ENCODE data around the gene THRSP.
"Not testable (repeated sequence)": the region's sequence is repeated elsewhere in the genome, so short reads cannot be mapped to it uniquely, and the experiment has no call there.

Gene THRSP

DNA sequence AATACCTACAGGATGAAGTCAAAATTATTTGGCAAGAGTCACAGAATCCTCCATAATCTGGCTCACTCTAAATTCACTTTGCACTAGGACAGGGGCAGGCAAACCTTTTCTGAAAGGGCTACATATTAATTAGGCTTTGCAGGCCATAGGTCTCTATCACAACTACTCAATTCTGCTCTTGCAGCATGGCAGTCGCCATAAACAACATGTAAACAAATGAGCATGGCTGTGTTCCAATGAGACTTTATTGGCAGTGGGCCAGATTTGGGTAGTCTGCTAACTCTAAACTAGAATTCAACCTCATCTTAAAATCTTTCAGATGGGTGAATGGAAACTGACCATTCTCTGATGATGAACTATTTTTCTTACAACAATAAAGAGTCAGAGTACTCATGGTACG is 5.8 kb downstream of the THRSP start:
- peak; percentile 41 for DNase-seq

DNA sequence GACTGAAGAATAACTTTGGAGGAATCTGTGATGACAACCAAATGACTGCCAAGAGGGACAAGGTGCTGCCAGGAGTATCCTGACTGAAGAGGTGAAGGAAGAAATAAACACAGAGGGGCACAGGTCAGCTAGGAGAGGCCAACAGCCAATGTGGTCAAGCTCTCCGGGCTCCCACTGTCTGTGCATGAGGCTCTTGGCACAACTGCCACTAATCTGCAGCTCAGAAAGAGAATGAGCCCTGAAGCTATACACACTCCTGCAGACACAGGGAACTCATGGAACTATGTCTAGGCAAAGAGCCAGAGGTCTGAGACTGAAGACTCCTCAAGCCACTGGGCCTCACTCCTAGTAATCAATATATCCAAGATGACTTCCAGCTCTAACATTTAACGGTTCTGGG is 7.0 kb downstream of the THRSP start:
- no peak for DNase-seq

DNA sequence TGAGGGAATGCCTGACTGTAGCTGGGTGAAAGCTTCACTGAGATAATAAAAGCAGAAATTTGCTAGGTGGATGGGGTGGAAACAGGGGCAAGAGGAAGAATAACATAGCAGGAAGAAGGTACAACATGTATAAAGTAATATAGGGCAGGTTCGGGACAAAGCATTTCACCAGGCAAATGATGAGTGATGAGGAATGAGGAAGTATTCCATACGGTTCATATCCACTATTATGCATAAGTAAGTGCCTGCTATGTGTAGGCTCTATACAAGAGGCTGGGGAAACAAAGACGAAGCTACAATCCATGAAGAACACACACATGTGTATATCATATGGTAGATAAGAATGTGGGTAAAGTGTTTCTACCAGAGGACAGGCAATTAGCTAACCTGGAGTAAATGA is 8.1 kb downstream of the THRSP start:
- DNase-seq: no peak

DNA sequence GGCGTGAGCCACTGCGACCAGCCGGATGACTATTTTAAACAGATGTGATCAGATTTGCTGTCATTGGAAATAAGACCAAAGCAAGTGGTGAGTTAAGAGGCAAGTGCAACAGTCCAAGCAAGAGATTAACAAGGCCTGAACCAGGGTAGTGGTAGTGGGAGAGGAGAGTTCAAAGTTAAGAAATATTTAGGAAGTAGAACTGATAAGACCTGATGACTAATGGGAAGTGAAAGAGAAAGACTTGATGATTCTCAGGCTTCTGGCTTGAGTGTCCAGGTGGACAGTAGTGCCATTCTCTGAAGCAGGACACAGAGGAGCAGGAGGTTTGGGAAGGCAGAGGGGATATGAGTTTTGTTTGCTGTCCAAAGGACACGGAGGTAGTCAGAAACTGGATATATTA is 8.8 kb downstream of the THRSP start:
- DNase-seq: no peak

DNA sequence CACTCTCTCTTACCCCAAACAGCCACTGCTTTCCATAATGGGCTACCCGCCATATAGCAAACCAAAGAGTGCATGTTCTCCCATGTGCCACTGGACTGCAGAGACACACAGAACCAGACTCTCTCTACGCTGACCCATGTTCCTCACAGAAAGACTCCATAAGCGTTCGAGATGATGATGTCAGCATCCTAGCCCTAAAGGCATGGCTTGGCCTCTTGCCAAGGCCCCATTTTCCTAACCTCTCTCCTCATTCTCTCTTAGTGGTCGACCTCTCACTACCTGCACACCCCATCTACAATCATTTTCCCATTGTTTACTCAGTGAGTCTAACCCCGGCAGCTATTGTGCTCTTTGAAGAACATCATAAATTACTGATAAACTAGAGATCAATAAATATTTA is 11.1 kb downstream of the THRSP start:
- DNase-seq: no peak

DNA sequence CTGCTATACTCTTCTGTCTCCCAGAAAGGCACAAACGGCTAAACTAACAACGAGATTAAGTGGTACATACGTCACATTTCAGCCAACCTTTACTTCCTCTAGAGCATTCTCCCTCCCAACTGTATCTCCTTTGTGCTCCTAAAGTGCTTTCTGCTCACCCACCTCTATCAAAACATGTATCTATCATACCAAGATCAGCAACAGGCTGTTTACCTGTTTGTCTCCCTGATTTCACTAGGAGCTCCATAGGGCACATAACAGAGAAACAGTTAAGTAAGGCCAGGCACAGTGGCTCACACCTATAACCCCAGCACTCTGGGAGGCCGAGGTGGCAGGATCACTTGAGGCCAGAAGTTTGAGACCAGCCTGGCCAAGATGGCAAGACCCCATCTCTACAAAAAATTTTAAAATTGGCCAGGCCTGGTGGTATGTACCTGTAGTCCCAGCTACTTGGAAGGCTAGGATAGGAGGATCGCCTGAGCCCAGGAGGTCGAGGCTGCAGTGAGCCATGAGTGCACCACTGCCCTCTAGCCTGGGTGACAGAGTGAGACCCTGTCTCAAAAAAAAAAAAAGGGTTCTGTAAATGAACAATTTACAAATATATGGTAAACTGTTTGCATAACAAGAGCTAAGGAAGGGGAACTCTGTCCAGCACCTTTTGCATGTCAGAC is 13.2 kb downstream of the THRSP start:
- peak; percentile 30 for DNase-seq

DNA sequence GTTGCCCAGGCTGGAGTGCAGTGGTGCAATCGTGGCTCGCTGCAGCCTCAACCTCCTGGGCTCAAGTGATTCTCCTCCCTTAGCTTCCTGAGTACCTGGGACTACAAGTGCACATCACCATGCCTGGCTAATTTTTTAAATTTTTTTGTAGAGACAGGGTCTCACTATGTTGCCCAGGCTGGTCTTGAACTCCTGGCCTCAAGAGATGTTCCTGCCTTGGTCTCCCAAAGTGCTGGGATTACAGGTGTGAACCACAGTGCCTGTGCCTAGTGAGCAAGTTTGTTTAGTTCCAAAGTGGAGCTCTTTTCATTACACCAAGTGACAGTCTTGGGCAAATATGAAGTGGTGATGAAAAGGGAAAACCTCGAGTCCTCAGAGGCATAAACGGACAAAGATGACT is 13.9 kb downstream of the THRSP start:
- DNase-seq: not testable (repeated sequence)

DNA sequence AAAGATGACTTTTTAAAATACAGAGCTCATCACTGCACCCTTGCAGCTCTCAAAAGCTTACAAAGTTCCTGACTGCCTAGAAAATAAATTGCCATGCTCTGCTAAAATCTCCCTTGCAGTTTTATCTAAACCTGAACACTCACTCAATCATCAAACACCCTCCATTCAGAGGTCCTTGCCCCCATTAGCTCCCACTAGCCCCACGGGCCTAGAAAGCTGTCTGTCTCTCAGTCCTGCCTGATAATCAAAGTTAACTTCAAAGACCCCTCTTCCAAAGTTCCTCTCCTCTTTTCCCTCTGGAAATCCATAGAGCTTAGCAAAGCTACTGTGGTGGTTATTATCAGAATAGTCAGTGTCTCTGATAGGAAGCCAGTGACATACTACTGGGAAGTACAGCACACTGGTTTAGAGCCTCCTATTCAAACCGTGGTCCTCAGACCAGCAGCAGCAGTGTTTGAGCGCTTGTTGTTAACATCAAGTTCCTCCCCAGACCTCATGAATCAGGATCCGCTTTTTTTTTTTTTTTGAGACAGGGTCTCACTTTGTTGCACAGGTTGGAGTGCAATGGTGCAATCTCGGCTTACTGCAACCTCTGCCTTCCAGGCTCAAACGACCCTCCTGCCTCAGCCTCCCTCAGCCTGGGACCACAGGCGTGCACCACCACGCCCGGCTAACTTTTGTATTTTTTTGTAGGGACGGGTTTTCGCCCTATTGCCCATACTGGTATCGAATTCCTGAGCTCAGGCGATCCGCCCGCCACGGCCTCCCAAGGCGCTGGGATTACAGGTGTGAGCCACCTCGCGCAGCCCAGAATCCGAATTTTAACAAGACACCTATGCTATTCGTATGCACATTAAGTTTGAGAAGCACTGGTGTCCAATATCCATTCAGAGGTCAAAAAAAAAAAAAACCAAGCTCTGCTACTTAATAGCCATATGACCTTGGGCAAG is 14.8 kb downstream of the THRSP start:
- no peak for DNase-seq

DNA sequence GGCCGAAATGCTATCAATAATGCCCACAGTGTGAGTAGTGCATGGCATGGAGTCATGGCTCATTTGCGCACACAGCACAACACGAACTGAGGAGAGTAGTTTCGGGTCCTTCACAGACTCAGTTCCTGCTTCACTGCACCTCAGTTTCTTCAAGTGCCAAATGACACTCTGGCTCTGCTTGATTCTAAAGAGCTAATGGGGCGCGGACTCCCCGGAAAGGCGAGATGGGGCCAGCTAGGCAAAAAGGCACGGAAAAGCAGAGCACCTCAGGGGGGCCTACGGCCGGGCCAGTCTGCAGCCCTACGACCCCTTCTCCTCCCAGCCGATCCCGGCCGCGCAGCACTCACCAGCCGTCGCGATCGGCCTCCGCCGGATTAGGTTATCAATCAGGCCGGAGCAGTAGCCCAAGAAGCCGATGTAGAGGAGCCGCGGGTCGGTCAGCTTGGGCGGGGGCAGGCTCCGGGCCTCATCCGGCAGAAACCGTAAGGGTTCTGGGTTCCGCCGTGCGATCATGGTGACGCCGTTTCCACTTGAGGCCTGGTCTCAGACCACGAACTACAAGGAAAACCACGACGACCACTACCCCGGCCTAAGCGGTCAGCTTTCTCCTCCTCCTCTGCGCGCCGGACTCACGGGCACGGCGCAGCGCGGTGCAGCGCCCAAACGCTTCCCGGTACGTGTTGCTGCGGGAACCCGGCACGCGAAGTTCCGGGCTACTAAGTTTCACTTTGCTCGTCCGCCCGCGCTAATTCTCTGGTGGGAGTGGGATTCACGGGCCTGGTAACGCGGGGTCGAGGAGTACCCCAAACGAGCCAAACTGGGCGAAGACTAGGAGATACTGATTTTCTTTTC is 15.8 kb downstream of the THRSP start, which contains the start of gene NDUFC2:
Gene NDUFC2, minus strand, starts transcription at position 631 of the 852 bp plus-strand sequence. Its CDS starts 118 bp downstream, at position 513.
- peak; percentile 66 for DNase-seq

DNA sequence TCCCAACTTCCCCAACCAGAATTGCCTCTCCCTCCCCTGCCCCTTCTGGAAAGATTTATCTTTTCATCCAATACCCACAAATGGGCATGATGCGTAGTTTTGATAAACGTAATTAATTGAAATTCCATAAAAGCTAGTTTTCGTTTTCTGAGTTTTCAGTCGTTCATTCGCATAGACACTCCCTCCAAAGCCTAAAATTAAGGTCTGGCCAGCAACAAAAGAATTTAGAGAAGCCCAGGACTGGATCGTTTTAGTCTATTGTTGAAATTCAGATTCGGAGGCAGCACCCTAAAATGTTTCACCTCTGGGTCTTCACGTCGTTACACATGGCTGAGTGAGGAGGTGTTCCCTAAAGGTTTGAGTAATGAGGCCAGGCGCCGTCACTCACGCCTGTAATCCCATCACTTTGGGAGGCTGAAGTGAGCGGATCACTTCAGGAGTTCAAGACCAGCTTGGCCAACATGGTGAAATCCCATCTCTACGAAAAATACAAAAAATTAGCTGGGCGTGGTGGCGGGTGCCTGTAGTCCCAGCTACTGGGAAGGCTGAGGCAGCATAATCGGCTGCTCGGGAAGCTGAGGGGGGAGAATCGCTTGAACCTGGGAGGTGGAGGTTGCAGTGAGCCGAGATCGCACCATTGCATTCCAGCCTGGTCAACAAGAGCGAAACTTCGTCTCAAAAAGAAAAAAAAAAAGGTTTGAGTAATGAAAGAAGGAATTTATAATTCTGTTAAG is 16.6 kb downstream of the THRSP start:
- DNase-seq: no peak

DNA sequence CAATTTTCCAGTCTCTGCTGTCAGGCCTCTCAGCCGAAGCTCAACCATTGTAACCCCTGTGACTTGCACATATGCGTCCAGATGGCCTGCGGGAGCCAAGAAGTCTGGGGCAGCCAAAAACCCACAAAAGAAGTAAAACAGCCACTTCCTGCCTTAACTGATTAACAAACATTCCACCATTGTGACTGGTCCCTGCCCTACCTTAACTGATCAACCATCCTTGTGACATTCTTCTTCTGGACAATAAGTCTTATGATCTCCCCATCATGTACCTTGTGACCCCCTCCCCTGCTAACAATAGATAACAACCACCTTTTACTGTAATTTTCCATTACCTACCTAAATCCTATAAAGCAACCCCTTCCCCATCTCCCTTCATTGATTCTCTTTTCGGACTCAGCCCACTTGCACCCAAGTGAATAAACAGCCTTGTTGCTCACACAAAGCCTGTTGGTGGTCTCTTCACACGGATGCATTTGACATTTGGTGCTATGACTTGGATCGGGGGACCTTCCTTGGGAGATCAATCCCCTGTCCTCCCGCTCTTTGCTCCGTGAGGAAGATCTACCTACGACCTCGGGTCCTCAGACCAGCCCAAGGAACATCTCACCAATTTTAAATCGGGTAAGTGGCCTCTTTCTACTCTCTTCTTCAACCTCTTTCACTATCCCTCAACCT is 17.3 kb downstream of the THRSP start:
- DNase-seq: no peak

DNA sequence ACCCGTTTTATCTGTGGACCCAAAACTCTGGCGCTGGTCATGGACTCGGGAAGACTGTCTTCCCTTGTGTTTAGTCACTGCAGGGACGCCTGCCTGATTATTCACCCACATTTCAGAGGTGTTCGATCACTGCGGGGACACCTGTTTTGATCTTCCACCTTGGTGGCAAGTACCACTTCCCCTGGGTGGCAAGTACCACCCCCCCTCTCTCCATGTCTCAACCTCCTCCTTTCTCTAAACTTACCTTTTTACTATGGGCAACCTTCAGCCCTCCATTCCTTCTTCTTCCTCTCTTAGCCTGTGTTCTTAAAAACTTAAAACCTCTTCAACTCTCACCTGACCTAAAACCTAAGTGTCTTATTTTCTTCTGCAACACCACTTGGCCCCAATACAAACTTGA is 17.9 kb downstream of the THRSP start:
- DNase-seq: no peak

DNA sequence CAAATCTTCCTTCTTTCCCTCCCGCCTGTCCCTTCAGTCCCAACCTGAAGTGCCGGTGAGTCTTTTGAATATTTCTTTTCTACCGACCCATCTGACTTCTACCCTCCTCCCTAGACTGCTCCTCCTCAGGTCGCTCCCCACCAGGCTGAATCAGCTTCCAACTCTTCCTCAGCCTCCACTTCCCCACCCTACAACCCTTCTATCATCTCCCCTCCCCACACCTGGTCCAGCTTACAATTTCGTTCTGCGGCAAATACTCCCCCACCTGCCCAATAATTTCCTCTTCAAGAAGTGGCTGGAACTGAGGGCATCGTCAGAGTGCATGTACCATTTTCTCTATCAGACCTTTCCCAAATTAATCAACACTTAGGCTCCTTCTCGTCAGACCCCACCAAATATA is 18.5 kb downstream of the THRSP start:
- DNase-seq: no peak

DNA sequence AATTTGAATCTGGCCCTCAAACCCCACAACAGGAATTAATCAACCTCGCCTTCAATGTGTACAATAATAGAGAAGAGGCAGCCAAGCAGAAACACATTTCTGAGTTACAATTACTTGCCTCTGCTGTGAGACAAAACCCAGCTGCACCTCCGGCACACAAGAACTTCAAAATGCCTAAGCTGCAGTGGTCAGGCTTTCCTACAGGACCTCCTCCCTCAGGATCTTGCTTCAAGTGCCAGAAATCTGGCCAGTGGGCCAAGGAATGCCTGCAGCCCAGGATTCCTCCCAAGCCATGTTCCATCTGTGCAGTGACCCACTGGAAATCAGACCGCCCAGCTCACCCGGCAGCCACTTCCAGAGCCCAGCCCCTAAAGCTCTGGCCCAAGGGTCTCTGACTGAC is 19.4 kb downstream of the THRSP start:
- no peak for DNase-seq

DNA sequence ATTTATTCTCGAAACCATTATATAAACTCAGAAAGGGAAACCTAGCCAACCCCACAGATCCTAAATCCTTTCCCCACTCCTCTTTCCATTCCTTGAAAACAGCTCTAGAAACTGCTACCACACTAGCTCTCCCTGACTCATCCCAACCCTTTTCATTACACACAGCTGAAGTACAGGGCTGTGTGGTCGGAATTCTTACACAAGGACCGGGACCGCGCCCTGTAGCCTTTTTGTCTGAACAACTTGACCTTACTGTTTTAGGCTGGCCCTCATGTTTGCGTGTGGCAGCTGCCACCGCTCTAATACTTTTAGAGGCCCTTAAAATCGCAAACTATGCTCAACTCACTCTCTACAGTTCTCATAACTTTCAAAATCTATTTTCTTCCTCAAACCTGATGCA is 20.8 kb downstream of the THRSP start:
- DNase-seq: not testable (repeated sequence)

DNA sequence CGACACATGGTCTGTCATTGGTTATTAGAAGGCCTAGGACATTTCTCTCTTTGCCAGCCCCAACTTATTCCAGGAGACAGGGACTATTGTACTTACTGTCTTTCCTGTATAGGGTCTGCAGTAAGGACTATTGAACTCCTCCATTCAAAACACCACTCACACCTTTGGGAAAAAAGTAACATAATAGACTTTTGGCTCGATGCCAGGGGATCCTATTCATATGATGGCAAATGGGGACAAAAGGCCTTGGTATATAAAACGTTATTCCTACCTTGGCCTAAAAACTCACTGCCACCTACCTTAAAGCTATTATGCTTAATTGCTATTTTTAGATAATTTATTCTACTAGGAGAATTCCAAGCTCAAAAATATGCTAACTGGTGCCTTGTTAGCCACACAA is 22.3 kb downstream of the THRSP start:
- DNase-seq: no peak

DNA sequence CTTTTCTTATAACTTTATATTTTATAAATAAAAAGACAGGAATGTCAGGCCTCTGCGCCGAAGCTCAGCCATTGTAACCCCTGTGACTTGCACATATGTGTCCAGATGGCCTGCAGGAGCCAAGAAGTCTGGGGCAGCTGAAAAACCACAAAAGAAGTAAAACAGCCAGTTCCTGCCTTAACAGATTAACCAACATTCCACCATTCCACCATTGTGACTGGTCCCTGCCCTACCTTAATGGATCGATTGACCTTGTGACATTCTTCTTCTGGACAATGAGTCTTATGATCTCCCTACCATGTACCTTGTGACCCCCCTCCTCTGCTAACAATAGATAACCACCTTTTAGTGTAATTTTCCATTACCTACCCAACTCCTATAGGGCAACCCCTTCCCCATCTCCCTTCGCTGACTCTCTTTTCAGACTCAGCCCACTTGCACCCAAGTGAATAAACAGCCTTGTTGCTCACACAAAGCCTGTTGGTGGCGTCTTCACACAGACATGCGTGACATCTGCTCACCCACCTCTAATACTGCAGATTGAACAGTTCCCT is 22.9 kb downstream of the THRSP start:
- not testable (repeated sequence) for DNase-seq

DNA sequence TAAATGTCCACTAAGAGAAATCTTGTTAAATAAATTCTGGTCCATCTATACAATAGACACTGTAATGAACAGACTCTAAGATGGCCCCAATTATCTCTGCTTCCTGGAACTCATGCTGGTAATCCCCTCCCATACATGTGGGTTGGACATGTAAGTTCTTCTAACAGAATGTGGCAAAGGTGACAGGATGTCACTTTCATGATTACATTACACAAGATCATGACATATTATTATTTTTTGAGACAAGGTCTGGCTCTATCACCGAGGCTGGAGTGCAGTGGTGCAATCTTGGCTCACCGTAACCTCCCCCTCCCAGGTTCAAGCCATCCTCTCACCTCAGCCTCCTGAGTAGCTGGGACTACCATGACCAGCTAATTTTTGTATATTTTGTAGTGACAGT is 30.6 kb downstream of the THRSP start:
- no peak for DNase-seq

DNA sequence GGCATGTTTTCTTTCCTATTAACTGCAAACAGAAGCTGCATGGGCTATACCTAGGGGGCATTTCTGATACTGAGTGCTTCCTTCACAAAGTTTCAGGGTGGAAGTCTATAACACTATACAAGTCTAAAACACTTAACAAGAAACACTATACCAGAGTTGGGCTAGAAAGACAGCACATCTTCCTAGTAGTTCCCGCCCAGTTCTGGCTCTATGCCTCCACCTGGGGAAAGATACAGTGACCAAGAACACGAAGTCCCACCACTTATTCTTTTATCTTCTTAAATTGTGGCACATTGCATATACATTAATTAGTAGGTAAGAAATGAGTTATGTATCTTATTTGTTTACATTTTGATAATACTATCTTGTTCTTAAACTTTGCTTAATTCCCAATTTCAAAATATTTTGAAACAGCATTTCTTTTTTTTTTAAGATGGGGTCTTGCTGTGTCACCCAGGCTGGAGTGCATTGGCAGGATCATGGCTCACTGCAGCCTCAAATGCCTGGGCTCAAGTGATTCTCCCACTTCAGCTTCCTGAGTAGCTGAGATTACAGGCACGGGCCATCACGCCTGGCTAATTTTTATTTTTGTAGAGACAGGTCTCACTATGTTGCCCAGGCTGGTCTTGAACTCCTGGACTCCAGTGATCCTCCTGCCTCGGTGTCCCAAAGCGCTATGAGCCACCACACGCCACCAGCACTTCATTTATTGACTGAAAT is 34.2 kb downstream of the THRSP start:
- no peak for DNase-seq

DNA sequence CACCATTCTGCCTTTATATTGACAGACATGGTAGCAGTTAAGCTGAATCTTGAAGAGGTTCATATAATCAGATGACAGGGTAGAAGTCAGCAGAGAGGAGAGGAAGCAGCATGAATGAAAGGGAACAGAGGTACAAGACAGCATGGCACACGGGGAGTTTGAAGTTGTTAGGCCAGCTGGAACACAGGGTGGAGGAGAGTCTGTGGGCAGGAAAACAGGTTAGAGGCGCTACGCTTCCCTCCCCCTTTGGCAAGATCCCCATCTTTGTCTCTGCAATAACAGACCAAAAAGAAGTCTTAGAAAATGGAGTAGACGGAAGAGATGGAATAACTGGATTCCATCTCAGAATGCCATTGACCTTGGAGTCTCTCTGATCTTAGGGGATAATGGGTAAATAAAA is 36.0 kb downstream of the THRSP start:
- no peak for DNase-seq

DNA sequence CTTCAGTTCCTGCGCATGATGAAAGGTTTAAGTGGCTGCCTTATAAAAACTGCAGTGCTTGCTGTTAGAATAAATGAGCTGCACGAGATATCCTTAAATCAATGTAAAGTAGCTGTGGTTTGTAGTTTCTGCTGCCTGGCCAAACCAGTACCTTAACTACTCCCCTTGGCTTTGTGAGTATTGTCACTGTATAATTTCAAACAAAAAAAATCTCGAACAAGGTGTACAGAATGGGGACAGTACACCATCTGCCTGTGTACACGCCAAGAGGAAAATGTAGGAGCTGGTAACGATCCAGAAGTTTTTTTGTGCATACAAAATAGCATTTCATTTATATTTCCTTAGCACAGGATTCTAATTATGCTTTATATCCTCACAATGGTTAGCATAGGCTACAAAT is 36.6 kb downstream of the THRSP start:
- peak; percentile 37 for DNase-seq

Data from NCI-H2029 treated with DMSO at 0.1 percent for 48 hours (cell line).